PC-9 (cell line): ENCODE measurements around the gene LRRC2.

Source experiments
- CTCF ChIP-seq: fragments of 200-600 bp; sonication (generic); conservative IDR thresholded peaks from 2 replicates; pipeline ENCODE4 v1.6.1; 2017; ENCODE audit warnings: mixed run types, antibody characterized with exemption, mild to moderate bottlenecking, moderate library complexity
- EZH2 ChIP-seq: fragments of 200-600 bp; sonication (generic); IDR thresholded peaks from 2 replicates; pipeline ENCODE4 v1.8.0; 2017; ENCODE audit warnings: antibody characterized with exemption, low read depth

GRCh38 chr3:46521096-46521495, 45.0 kb downstream of the LRRC2 start:
- TF ChIP-seq CTCF (no peak), EZH2 (no peak)
